HEK293 (cell line): ENCODE results near the gene KLHL10.

ENCODE experiments used
- CTCF ChIP-seq: fragments of 450-650 bp; formaldehyde crosslinking; IDR thresholded peaks from 2 replicates; pipeline ENCODE4 v1.5.1; 2016; ENCODE audit warnings: missing biosample characterization, missing genetic modification characterization
- KLF7 ChIP-seq: fragments of 450-650 bp; formaldehyde crosslinking; IDR thresholded peaks from 2 replicates; pipeline ENCODE4 v1.5.1; 2016; ENCODE audit warnings: missing biosample characterization, missing genetic modification characterization, borderline replicate concordance
- YY1 ChIP-seq: fragments of 450-650 bp; formaldehyde crosslinking; IDR thresholded peaks from 2 replicates; pipeline ENCODE4 v1.5.1; 2018; ENCODE audit warnings: missing biosample characterization, missing genetic modification characterization
- ZBTB10 ChIP-seq: fragments of 450-650 bp; formaldehyde crosslinking; IDR thresholded peaks from 2 replicates; pipeline ENCODE4 v1.5.1; 2016; ENCODE audit warnings: missing biosample characterization, missing genetic modification characterization
- ZNF148 ChIP-seq: fragments of 450-650 bp; formaldehyde crosslinking; IDR thresholded peaks from 2 replicates; pipeline ENCODE4 v1.5.0; 2017; ENCODE audit warnings: missing biosample characterization, missing genetic modification characterization, borderline replicate concordance
- ZNF274 ChIP-seq, 2 experiments: fragments of 200-500 bp in 1 of 2; fragments of 450-650 bp in 1 of 2; sonication (Bioruptor generic) in 1 of 2; formaldehyde crosslinking in 1 of 2; IDR thresholded peaks; 2 replicates each; pipeline versions ENCODE4 v1.5.1 to v1.6.1; 2014 to 2016; ENCODE audit warnings: borderline replicate concordance in 1 of 2, inconsistent platforms in 1 of 2, low read length in 1 of 2, missing biosample characterization in 1 of 2, missing genetic modification characterization in 1 of 2
- ZNF513 ChIP-seq: fragments of 450-650 bp; IDR thresholded peaks from 2 replicates; pipeline ENCODE4 v1.5.1; 2018; ENCODE audit warnings: missing biosample characterization, missing genetic modification characterization
- ZNF549 ChIP-seq: fragments of 450-650 bp; IDR thresholded peaks from 2 replicates; pipeline ENCODE4 v1.5.1; 2018; ENCODE audit warnings: missing biosample characterization, missing genetic modification characterization, mild to moderate bottlenecking, inconsistent platforms, moderate library complexity
- ZNF624 ChIP-seq: fragments of 450-650 bp; formaldehyde crosslinking; IDR thresholded peaks from 2 replicates; pipeline ENCODE4 v1.5.1; 2017; ENCODE audit warnings: missing biosample characterization, missing genetic modification characterization
- ZNF701 ChIP-seq: fragments of 450-650 bp; formaldehyde crosslinking; IDR thresholded peaks from 2 replicates; pipeline ENCODE4 v1.5.1; 2016; ENCODE audit warnings: missing biosample characterization, missing genetic modification characterization
- ZNF704 ChIP-seq: fragments of 450-650 bp; formaldehyde crosslinking; IDR thresholded peaks from 2 replicates; pipeline ENCODE4 v1.5.1; 2016; ENCODE audit warnings: missing biosample characterization, missing genetic modification characterization
- ZNF707 ChIP-seq: fragments of 450-650 bp; formaldehyde crosslinking; IDR thresholded peaks from 2 replicates; pipeline ENCODE4 v1.5.1; 2016; ENCODE audit warnings: missing biosample characterization, missing genetic modification characterization

- TF ChIP-seq CTCF (no peak), ZNF274 (IDR thresholded peaks at IDR 0.05; ENCODE audit: low read length) (no peak), ZNF274 (tag by site-specific recombination; IDR thresholded peaks at IDR 0.05; ENCODE audit: borderline replicate concordance) (no peak), KLF7 (no peak), ZNF701 (tag by site-specific recombination) (no peak), ZNF549 (tag by site-specific recombination) (no peak), ZNF624 (tag by site-specific recombination) (no peak), ZNF707 (no peak), ZNF704 (tag by site-specific recombination) (no peak), ZNF148 (tag by site-specific recombination) (no peak), YY1 (tag by site-specific recombination) (no peak), ZBTB10 (tag by site-specific recombination) (no peak), ZNF513 (tag by site-specific recombination) (no peak)
Measured at GRCh38 chr17:41880130-41880529, 42.5 kb downstream of the KLHL10 start.
